ENCODE measurements around the gene TECPR1. TPM values are rescaled to one million over a fixed set of nuclear protein-coding genes. Genes with fewer than 3 reads are reported as not detected.
A peak's percentile ranks its signal among the peaks of the same experiment; 100 is the strongest.

Gene TECPR1
- total RNA-seq, 1 experiment from 2014 or later = 14.5 TPM

GRCh38 chr7:98288064-98288823, 36.2 kb upstream of the TECPR1 start:
- H3K4me3 ChIP-seq = no peak overlapping the region
- no peak for DNase-seq
- H3K4me1 ChIP-seq = no peaks in the 10 kb centered on the region
- H3K36me3 ChIP-seq = peaks cover 23% of the 10 kb centered on the region
- no peaks in the 10 kb centered on the region for H3K27me3 ChIP-seq
- no peaks in the 10 kb centered on the region for H3K9me3 ChIP-seq (replicated peaks)
- no peak overlapping the region for H3K27ac ChIP-seq

GRCh38 chr7:98287486-98287959, 35.5 kb upstream of the TECPR1 start:
- Histone ChIP-seq H3K27me3 (no peaks in the 10 kb centered on the region), H3K36me3 (peaks cover 22% of the 10 kb centered on the region), H3K9me3 (replicated peaks) (no peaks in the 10 kb centered on the region), H3K4me3 (no peak overlapping the region), H3K4me1 (peaks cover 2% of the 10 kb centered on the region; the same call in 1 of the 2 replicates), H3K27ac (no peak overlapping the region)
- no peak for DNase-seq

GRCh38 chr7:98286701-98287485, 34.9 kb upstream of the TECPR1 start:
- no peaks in the 10 kb centered on the region for H3K27me3 ChIP-seq
- H3K4me1 ChIP-seq = peaks cover 2% of the 10 kb centered on the region; the same call in 1 of the 2 replicates
- no peak overlapping the region for H3K27ac ChIP-seq
- no peak overlapping the region for H3K4me3 ChIP-seq
- peaks cover 16% of the 10 kb centered on the region for H3K36me3 ChIP-seq
- no peak for DNase-seq
- no peaks in the 10 kb centered on the region for H3K9me3 ChIP-seq (replicated peaks)

- H3K36me3 ChIP-seq = peaks cover 10% of the 10 kb centered on the region
- DNase-seq = no peak
- H3K4me3 ChIP-seq = no peak overlapping the region
- no peaks in the 10 kb centered on the region for H3K9me3 ChIP-seq (replicated peaks)
- H3K27ac ChIP-seq = no peak overlapping the region
- peaks cover 2% of the 10 kb centered on the region; the same call in 1 of the 2 replicates for H3K4me1 ChIP-seq
- no peaks in the 10 kb centered on the region for H3K27me3 ChIP-seq
Measured at GRCh38 chr7:98286093-98286539, 34.1 kb upstream of the TECPR1 start.

- Histone ChIP-seq H3K4me1 (peaks cover 2% of the 10 kb centered on the region; the same call in 1 of the 2 replicates), H3K9me3 (replicated peaks) (no peaks in the 10 kb centered on the region), H3K4me3 (no peak overlapping the region), H3K27ac (no peak overlapping the region), H3K36me3 (peaks cover 10% of the 10 kb centered on the region), H3K27me3 (no peaks in the 10 kb centered on the region)
- DNase-seq = no peak
Measured at GRCh38 chr7:98285157-98286092, 33.4 kb upstream of the TECPR1 start.

GRCh38 chr7:98284335-98285036, 32.5 kb upstream of the TECPR1 start:
- H3K4me3 ChIP-seq = no peak overlapping the region
- H3K27ac ChIP-seq = no peak overlapping the region
- H3K27me3 ChIP-seq = no peaks in the 10 kb centered on the region
- H3K9me3 ChIP-seq (replicated peaks) = no peaks in the 10 kb centered on the region
- H3K36me3 ChIP-seq = peaks cover 10% of the 10 kb centered on the region
- no peak for DNase-seq
- H3K4me1 ChIP-seq = peaks cover 2% of the 10 kb centered on the region; the same call in 1 of the 2 replicates

GRCh38 chr7:98283887-98284222, 31.8 kb upstream of the TECPR1 start:
- peaks cover 4% of the 10 kb centered on the region; the same call in 1 of the 2 replicates for H3K4me1 ChIP-seq
- peaks cover 10% of the 10 kb centered on the region for H3K36me3 ChIP-seq
- DNase-seq = no peak
- no peaks in the 10 kb centered on the region for H3K27me3 ChIP-seq
- no peak overlapping the region for H3K27ac ChIP-seq
- no peaks in the 10 kb centered on the region for H3K9me3 ChIP-seq (replicated peaks)
- H3K4me3 ChIP-seq = no peak overlapping the region

GRCh38 chr7:98283127-98283886, 31.3 kb upstream of the TECPR1 start:
- H3K27me3 ChIP-seq = no peaks in the 10 kb centered on the region
- no peak overlapping the region for H3K4me3 ChIP-seq
- H3K9me3 ChIP-seq (replicated peaks) = no peaks in the 10 kb centered on the region
- no peak for DNase-seq
- H3K36me3 ChIP-seq = peaks cover 10% of the 10 kb centered on the region
- H3K4me1 ChIP-seq = peaks cover 7% of the 10 kb centered on the region; the same call in 1 of the 2 replicates
- no peak overlapping the region for H3K27ac ChIP-seq

GRCh38 chr7:98282703-98283102, 30.7 kb upstream of the TECPR1 start:
- H3K27ac ChIP-seq = no peak overlapping the region
- no peaks in the 10 kb centered on the region for H3K27me3 ChIP-seq
- peaks cover 10% of the 10 kb centered on the region for H3K36me3 ChIP-seq
- H3K4me3 ChIP-seq = peak overlapping the region; percentile 99
- no peak for DNase-seq
- no peaks in the 10 kb centered on the region for H3K9me3 ChIP-seq (replicated peaks)
- peaks cover 7% of the 10 kb centered on the region; the same call in 1 of the 2 replicates for H3K4me1 ChIP-seq

GRCh38 chr7:98281757-98282606, 29.9 kb upstream of the TECPR1 start:
- Histone ChIP-seq H3K4me3 (peak overlapping the region; percentile 99), H3K27me3 (no peaks in the 10 kb centered on the region), H3K4me1 (peaks cover 7% of the 10 kb centered on the region; the same call in 1 of the 2 replicates), H3K36me3 (peaks cover 6% of the 10 kb centered on the region), H3K27ac (peak overlapping the region; percentile 68), H3K9me3 (replicated peaks) (no peaks in the 10 kb centered on the region)
- DNase-seq = peak in 1 of 2 experiments; percentile 26

GRCh38 chr7:98280791-98281756, 29.0 kb upstream of the TECPR1 start, which contains the start of gene BRI3:
Gene BRI3, plus strand, starts transcription at chr7:98281686. Its CDS starts 110 bp downstream, at chr7:98281796.
- no peaks in the 10 kb centered on the region for H3K9me3 ChIP-seq (replicated peaks)
- peak within 1 kb of the TSS; percentile 99 for H3K4me3 ChIP-seq
- peak within 1 kb of the TSS; percentile 68 for H3K27ac ChIP-seq
- no peaks in the 10 kb centered on the region for H3K27me3 ChIP-seq
- H3K4me1 ChIP-seq = peaks cover 7% of the 10 kb centered on the region; the same call in 1 of the 2 replicates
- DNase-seq = peak; percentile 91 to 94
- peaks cover 5% of the 10 kb centered on the region for H3K36me3 ChIP-seq
